DMS114 treated with DMSO at 0.1 percent for 48 hours (cell line): ENCODE measurements around the gene WDR1.

Experiments used
- DNase-seq: peaks from one replicate; lab custom pipeline; 2025; ENCODE audit not compliant: unreplicated experiment; lab: John Stamatoyannopoulos, UW

Gene WDR1

DNA sequence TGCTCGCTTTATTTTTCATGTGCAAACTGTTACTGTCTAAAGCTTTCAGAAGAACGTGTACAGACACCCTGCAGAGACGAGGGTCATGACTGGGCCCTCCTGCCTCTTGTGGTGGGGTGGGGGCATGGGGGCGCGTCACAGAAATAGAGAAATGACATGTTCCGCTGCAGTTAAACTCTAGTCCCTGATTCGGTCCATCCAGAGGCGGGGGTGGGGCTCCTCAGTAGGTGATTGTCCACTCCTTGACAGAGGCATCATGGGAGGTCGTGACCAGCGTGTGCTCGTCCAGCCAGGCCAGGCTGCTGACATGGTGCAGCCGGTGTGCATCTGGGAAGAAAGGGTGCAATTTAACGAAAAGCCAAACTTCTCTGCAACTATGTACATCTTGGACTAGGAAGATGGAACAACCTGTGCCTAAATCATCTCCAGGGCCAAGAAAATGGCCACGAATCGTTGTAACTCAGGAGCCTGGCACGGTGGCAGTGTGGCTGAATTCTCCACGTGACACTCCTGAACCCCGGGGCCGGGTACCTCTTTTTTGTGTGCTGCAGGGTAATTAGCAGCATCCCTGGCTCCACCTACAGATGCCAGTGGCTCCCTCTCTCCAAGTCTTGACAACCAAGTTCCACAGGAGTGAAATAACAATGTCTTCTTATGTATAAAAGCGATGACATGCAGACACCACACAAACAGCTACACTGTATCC is 41.3 kb downstream of the WDR1 start:
- DNase-seq, result no peak

DNA sequence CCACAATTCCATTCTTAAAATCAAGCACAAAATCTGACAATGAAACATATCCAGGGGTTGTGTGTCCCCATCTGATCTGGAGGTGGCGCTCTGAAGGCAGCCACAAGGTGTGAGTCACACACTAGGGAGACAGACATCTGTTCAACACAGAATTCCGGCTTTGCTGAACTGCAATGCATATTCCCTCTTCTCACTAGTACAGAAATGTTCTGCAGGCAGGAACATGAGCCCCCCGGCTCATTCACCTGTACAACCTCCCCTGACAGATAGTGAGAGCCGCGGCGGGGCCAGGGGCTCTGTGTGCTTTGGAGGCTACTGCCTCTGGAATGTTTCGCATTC is 41.9 kb downstream of the WDR1 start:
- DNase-seq, result no peak

DNA sequence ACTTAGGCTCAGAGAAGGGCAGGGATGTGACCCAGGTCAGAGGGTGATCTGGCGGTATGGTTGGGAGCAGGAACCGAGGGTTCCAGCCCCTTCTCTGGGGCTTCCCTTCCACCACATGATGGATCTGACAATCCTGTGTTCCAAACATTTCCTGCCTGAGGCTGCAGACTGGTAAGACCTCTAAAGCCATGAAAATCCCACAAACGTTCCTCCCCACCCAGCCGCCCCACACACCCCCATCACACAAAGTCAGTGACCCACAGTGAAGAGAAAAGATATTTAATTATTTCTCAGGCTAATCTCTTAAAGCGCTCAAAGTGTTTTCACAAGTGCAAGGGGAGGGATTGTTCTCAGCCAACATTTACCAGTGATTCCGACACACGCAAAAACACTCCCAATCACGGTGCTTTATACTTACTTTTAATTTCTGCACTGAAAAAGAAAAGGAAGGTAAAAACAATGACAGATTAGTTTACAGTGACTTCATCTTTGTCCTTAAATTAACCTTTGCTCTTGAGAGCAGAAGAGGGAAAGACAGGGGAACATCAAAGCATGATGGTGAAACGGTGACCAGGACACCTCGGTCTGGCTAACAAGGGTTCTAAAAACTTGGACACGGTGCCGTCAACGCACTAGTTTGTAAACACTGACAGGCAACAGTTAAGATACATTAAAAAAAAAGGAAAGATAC is 42.4 kb downstream of the WDR1 start:
- DNase-seq, result no peak

DNA sequence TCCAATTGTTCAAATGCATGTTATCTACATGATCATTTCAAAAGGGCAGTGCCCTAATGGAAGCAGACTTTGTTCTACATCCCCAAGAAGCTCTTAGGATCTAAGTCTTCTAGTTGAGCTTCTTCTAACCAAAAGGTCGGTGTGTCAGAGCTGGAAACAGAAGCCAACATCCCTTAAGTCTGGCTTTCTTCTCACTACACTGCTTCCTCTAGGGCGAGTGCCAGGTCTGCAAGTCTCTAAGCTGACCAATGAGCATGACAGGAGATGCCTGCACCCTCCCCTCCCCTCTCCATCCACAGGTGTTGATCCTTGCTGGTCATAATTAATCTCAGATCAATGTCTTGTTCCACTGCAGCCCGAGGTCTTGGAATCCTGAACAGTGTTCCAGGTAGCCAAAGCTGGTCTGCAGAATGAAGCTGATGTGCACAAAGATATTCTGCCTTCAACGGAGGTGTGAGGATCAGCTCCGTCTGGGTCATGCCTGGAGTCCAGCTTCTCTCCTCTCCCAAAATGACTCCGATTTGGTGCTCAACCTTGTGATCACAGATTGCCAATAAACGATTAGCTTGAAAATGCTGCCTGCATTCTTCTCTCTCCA is 44.1 kb downstream of the WDR1 start:
- no peak for DNase-seq

DNA sequence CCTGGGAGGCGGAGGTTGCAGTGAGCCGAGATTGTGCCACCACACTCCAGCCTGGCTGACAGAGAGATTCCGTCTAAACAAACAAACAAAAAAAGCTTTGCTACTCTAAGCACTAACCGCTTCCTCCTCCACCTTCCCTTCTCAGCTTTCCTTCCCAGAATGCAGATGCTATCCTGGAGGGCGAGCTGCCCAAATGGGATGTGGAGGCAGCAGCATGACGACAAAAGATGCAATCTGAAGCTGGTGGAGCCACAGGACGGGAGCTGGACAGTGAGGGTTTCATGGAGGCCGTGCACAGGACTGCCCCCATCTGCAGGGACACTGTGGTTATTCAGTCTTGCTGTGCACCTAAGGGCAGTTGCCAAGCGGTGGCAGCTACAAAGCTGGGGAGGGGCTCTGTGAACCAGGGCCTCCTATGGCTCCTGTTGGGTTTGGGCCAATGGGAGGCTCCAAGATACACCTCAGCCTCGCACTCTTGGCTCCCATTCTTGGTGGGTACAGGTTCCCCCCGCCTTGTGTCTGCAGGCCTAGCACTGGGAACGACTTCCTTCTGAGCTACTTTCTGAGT is 47.4 kb downstream of the WDR1 start:
- no peak for DNase-seq

DNA sequence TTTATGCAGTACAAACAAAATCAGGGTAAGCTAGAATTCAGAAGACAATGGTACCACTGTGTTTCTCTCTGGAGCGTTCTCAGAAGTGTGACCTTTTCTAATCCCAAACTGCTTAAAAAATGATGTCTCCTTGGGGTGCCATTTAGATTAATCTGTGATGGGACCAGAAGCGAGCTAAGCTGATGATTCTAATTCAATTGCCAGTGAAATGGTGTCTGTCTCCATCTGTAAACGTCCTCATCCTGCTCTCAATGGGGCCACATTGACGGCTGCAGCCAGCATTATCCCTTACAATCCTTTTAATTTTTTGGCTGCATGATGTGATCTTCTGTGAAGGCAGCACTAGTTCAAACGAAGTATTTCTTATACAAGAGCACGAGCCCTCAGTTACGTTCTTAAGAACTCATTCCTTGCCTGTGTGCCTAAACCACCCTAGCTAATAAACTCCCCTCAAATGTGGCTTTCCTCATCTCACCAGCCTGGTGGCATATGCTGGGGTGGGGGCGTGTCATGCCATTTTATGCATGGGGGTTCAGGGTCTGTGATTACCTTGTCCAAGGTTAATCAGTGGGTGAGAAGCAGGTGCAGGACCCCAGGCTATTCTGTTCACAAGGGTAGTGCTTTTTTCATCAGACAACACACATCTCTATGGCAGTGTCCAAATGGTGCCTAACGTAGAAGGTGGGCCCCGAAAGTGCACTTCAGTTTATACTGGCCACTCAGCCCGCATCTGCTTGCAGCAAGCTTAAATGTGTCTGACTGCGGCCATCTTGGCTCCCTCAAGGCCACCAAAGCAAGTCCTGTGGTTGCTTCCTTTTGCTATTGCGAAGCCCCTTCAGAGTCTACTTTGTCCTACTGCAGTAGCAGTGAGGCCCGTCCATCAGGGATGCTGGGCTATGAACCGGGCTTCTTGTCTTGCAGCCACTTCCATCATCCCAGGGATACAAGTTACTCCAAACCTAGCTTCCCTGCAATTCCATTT is 49.6 kb downstream of the WDR1 start:
- no peak for DNase-seq

DNA sequence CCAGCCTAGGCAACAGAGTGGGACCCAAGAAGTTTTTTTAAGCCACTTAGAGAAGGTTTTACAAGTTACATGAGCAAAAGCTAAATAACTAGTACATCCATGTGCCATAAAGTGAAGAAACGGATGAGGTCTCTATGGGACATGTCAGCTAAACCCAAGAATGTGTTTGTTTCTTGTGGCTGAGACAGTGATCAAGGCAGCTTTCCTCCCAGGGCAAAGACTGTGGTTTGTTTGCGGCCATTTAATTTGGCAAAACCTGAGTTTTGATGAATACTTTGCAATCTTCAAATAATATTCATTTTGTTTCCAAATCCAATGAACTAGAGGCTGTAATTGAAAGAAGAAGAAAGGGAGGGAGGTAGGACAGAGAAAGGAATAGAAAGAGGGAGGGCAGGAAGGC is 50.4 kb downstream of the WDR1 start:
- DNase-seq, result no peak

DNA sequence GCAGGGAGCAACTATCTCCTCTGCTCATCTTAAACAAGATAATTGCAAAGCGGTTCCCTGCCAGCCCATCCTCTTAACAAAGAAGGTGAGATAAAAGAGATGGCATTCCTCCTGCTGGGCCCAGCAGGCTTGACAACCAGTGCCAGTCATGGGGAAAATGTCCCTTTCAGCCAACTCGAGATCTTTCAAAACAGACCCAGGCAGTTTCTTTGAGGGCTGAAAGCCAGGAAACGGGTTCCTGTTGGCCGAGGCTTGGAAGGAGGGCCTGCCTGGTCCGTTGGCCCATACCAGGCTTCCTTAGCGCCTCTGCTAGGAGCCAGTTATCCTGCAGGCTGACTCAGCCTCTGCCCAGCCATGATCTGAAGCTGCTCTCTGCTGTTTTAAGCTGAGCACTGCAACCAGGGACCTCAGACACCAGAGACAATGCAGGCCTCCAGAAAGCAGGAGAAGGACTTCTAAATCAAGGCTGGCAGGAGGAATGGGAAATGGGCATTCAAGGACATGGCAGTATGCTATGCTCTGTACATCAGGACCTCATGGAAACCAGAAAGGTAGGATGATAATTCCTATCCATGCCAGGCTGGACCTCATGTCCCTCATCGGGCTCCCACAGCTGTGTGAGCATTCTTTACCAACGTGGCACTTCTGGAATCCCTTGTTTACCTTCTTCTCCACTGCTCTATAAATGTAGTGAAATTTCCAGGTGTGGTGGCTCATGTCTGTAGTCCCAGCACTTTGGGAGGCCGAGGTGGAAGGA is 52.9 kb downstream of the WDR1 start:
- DNase-seq, result peak; percentile 42

DNA sequence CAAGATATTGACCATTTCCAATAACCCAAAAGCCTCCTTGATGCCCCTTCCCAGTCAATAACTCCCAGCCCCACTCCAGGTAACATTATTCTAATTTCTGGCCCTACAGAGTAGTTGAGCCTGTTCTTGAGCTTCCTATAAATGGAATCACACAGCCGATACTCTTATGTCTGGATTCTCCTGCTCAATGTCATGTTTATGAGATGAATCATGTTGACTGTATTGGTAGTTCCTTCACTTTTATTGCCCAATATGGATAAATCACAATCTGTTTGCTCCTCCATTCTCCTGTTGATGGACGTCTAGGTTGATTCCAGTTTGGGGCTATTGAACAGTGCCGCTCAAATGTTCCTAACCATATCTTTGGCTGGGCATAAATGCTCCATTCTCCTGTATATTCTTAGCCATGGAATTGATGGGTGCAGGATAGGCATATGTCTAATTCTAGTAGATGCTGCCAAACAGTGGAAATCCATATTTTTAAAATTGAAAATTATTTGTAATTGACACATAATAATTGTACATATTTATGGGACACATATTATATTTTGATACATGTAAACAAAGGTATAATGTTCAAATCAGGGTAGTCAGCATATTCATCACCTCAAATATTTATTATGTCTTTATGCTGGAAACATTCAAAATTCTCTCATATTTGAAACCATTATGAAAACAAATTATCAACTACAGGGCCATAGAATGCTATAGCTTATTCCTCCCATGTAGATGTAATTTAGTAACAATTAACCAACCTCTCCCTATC is 54.8 kb downstream of the WDR1 start:
- DNase-seq, result no peak

DNA sequence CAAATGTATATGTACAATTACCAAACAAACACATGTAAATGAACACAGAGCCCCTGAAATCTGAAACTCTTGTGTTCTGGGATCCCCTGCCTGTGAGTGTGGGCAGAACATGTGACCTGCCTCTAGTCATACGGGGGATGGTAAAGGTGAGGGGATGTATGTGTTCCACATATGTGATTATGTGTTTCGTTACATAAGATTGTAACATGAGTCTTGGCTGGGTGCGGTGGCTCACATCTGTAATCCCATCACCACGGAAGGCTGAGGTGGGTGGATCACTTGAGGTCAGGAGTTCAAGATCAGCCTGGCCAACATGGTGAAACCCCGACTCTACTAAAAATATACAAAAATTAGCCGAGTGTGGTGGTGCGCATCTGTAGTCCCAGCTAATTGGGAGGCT is 58.2 kb downstream of the WDR1 start:
- DNase-seq, result no peak

DNA sequence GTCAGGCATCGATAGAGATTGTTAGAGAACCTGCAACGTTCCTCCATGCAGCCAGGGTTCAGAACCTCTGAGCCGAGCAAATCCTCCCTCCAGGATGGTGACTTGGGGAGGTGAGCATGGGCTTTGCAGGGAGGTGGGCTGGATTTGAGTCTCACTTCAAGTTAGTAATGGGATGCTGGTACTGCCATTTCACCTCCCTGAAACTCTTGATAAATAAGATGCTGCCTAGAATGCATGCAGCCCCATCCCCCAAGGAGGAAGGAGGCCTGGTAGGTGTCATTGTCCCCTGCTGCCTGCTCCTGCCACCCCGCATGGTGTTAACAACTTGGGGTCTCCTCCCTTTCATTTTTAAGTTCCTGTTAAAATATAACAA is 59.6 kb downstream of the WDR1 start:
- no peak for DNase-seq

DNA sequence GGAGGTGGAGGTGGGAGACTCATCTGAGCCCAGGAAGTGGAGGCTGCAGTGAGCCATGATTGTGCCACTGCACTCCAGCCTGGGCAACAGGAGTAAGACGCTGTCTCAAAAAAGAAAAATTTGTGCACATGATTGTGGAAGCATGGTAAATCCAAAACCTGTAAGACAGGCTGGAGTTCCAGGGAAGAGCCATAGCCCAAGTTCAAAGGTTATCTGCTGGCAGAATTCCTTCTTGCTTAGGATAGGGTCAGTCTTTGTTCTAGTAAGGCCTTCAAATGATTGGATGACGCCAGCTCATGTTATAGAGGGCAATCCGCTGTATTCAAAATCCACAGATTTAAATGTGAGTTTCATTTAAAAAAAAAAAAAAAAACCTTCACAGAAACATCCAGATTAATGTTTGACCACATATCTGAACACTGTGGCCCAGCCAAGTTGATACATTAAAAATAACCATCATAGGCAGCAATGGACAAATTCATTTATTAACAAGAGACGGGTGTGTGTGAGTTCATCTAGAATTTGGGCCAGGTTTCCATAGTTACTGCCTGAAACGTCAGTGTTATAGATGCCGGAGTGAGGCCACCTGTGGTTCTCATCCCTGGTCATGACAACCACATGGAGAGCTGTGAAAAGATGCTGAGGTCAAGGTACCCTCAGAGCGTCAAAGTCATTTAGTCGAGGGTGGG is 60.1 kb downstream of the WDR1 start:
- DNase-seq, result no peak

DNA sequence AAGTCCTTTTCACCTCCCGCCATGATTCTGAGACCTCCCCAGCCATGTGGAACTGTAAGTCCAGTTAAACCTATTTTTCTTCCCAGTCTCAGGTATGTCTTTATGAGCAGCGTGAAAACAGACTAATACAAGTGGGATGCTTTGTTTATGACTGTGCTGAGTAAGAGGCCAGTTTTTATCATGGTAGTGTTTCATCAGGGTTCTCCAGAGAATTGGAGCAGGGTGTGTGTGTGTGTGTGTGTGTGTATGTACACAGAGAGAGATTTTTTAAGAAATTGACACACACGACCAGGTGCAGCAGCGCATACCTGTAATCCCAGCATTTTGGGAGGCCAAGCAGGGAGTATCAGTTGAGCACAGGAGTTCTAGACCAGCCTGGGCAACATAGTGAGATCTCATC is 60.7 kb downstream of the WDR1 start:
- no peak for DNase-seq

DNA sequence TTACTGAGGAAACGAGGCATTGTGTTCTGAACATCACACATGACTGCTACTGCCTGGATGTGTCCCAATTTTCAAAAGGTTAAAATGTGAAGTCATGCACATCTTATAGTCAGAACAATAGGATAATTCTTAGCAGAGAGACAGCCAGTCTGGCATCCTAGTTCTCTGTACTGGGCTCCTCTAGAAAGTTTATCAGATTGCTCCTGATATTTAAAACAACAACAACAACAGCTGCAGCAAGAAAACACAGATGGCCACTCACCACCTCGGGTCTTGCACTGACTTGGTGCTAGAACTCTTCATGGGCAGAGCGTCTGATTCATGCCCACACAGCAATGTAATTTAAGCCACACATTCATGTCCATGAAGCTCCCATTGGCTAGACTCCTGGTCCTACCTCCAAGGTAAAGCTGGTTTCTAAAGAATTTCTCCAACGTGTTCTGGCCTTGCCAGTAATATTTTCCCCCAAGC is 62.0 kb downstream of the WDR1 start:
- no peak for DNase-seq

DNA sequence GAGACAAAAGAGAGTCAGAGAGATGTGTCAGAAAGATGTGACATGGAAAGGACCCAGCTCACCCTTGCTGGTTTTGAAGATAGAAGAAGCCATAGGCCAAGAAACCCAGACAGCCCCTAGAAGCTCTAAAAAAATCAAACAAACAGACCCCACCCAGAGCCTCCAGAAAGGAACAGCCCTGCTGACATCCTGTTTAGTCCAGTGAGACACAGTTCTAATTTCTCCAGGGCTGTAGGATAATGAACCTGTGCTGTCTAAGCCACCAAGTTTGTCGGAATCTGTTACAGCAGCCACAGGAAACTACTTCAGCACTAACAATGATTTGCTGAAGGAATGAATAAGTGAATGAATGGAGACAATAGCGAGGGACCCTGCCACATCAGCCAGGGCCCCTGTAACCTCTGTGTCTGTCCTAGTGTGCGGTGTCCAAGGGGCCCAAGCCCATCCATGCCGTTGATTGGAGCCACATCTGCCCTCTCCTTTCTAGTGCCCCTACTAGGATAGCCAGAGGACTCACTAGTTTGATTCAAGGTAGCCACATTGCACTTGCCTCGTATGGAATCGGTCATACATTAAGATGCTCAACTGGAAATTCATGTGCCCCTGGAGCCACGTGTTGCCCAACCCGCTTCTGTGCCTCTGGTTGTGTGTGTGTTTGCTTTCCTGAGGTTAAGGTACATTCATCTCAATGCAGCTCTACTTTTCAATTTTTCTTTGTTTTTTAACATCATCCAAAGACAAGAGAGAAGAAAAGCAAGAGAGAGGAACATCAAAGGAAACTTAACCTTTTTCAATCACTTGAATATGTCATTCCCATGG is 62.8 kb downstream of the WDR1 start:
- DNase-seq, result no peak

DNA sequence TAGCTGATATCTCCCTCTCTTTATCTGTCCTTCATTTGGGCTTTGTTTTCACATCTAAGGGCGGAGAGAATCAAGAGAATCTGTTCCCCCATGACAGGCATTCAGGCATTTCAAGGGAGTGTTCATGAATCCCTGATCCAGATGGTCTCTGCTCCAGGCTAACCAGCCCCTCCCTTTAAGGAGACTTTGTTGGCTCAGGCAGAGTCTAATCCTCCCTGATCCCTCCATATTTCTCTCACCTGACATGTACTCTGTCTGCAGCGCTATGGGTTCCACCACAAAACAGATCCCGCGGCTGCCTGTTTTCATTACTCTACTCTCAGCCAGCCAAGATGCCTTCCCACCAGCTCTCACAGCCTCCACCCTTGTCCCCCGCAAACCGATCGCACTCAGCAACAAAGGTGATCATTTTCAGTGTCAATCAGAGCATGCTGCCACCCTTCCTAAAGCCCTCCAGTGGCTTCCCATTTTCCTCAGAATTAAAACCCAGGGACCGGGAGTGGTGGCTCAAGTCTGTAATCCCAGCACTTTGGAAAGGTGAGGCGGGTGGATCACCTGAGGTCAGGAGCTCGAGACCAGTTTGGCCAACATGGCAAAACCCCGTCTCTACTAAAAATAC is 65.0 kb downstream of the WDR1 start:
- DNase-seq, result no peak

DNA sequence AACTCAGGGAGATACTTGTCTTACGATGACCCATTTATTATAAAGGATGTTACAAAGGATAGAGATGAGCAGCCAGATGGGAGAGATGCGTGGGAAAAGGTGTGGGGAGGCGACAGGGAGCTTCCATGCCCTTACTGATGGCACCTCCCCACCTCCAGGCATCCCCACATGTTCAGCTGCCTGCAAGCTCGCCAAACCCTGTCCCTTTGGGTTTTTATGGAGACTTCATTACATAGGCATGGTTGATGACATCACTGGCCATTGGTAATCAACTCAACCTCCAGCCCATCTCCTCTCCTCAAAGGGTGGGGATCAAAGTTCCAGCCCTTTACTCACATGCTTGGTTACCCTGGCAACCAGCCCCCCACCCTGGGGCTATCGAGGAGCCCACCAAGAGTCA is 65.9 kb downstream of the WDR1 start:
- DNase-seq, result no peak

DNA sequence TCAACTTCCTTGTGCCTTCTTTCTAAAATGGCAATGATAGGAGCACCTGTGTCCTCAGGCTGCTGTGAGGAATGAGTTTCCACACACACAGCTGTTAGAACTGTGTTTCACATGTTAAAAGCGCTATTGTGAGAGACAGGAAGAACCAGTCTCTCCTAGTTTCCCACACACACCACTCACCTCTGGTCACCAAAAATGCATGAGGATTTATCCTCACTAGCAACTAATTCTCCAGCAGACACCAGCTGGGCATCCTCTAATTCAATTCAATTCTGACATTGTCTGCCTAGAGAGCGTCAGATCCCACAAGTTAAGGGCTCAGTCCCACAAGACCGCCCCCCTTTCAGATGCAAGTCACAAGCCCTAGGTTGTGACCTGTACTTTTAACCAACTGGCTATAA is 66.3 kb downstream of the WDR1 start:
- no peak for DNase-seq
